Liver (tissue), 9 donors: ENCODE results near the gene NOS3. TPM values are rescaled to one million over a fixed set of nuclear protein-coding genes. Genes with fewer than 3 reads are reported as not detected.

Source experiments
- DNase-seq: peaks from one replicate; pipeline ENCODE4 v3.0.0-alpha.2; 2017; ENCODE audit warnings: low spot score
- H3K27ac ChIP-seq, 2 donors: one replicate each; pipeline ENCODE4 v1.7.0; 2013; ENCODE audit warnings: inconsistent platforms in 2 of 2, low read length in 2 of 2, control low read depth in 1 of 2, low read depth in 1 of 2, mild to moderate bottlenecking in 1 of 2
- H3K27me3 ChIP-seq, 4 donors: one replicate each; pipeline versions ENCODE4 v1.6.1 to v1.7.0; 2013; ENCODE audit warnings: low read length in 3 of 4, inconsistent platforms in 1 of 4, mild to moderate bottlenecking in 1 of 4, moderate library complexity in 1 of 4; ENCODE audit not compliant: control insufficient read depth in 4 of 4, insufficient read depth in 4 of 4
- H3K36me3 ChIP-seq, 4 donors: one replicate each; pipeline versions ENCODE4 v1.6.1 to v1.7.0; 2013; ENCODE audit warnings: low read length in 3 of 4, mild to moderate bottlenecking in 3 of 4, low read depth in 1 of 4, moderate library complexity in 1 of 4; ENCODE audit not compliant: control insufficient read depth in 4 of 4, insufficient read depth in 3 of 4
- H3K4me1 ChIP-seq, 4 donors: one replicate each; pipeline versions ENCODE4 v1.6.1 to v1.7.0; 2013; ENCODE audit warnings: low read length in 3 of 4, mild to moderate bottlenecking in 3 of 4, moderate library complexity in 1 of 4; ENCODE audit not compliant: control insufficient read depth in 4 of 4, insufficient read depth in 4 of 4
- H3K4me3 ChIP-seq, 3 donors: one replicate each; pipeline versions ENCODE4 v1.6.1 to v1.7.0; 2013; ENCODE audit warnings: low read length in 3 of 3, control low read depth in 1 of 3, low read depth in 1 of 3, mild to moderate bottlenecking in 1 of 3
- H3K9ac ChIP-seq, 2 donors: one replicate each; pipeline ENCODE4 v1.7.0; 2013; ENCODE audit warnings: low read length in 2 of 2, mild to moderate bottlenecking in 2 of 2, moderate library complexity in 2 of 2, control low read depth in 1 of 2, low read depth in 1 of 2
- H3K9me3 ChIP-seq, 4 donors: one replicate each; pipeline versions ENCODE4 v1.6.1 to v1.7.0; 2013; ENCODE audit warnings: low read length in 3 of 4; ENCODE audit not compliant: control insufficient read depth in 4 of 4
- EGR1 ChIP-seq, 2 donors: IDR thresholded peaks; 2 replicates each; pipeline ENCODE4 v1.6.1; 2016 to 2018; ENCODE audit warnings: antibody characterized with exemption in 2 of 2, low read depth in 2 of 2
- FOXA1 ChIP-seq: IDR thresholded peaks from 2 replicates; pipeline ENCODE4 v1.6.1; 2016; ENCODE audit warnings: antibody characterized with exemption
- FOXA2 ChIP-seq: IDR thresholded peaks from 2 replicates; pipeline ENCODE4 v1.6.1; 2016; ENCODE audit warnings: antibody characterized with exemption
- GABPA ChIP-seq, 2 donors: IDR thresholded peaks in 1 of 2; conservative IDR thresholded peaks in 1 of 2; 2 replicates each; pipeline ENCODE4 v1.6.1; 2016; ENCODE audit warnings: antibody characterized with exemption in 2 of 2, mild to moderate bottlenecking in 1 of 2, moderate library complexity in 1 of 2
- HNF4A ChIP-seq, 2 donors: conservative IDR thresholded peaks; 2 replicates each; pipeline ENCODE4 v1.6.1; 2016; ENCODE audit warnings: antibody characterized with exemption in 2 of 2, mild to moderate bottlenecking in 2 of 2
- HNF4G ChIP-seq: IDR thresholded peaks from 2 replicates; pipeline ENCODE4 v1.6.1; 2016; ENCODE audit warnings: antibody characterized with exemption
- JUND ChIP-seq, 2 donors: IDR thresholded peaks; 2 replicates each; pipeline ENCODE4 v1.6.1; 2016; ENCODE audit warnings: antibody characterized with exemption in 2 of 2
- MAX ChIP-seq: IDR thresholded peaks from 2 replicates; pipeline ENCODE4 v1.6.1; 2016; ENCODE audit warnings: antibody characterized with exemption
- NR2F2 ChIP-seq: IDR thresholded peaks from 2 replicates; pipeline ENCODE4 v1.6.1; 2016; ENCODE audit warnings: antibody characterized with exemption
- RAD21 ChIP-seq, 2 donors: IDR thresholded peaks; 2 replicates each; pipeline ENCODE4 v1.6.1; 2016; ENCODE audit warnings: antibody characterized with exemption in 2 of 2, mild to moderate bottlenecking in 2 of 2
- REST ChIP-seq: IDR thresholded peaks from 2 replicates; pipeline ENCODE4 v1.6.1; 2016; ENCODE audit warnings: antibody characterized with exemption, mild to moderate bottlenecking
- RXRA ChIP-seq, 2 donors: IDR thresholded peaks; 2 replicates each; pipeline ENCODE4 v1.6.1; 2017 to 2018; ENCODE audit warnings: antibody characterized with exemption in 2 of 2, mild to moderate bottlenecking in 1 of 2
- SP1 ChIP-seq: IDR thresholded peaks from 2 replicates; pipeline ENCODE4 v1.6.1; 2018; ENCODE audit warnings: antibody characterized with exemption, mild to moderate bottlenecking
- TAF1 ChIP-seq: conservative IDR thresholded peaks from 2 replicates; pipeline ENCODE4 v1.6.1; 2016; ENCODE audit warnings: antibody characterized with exemption, mild to moderate bottlenecking
- YY1 ChIP-seq: IDR thresholded peaks from 2 replicates; pipeline ENCODE4 v1.6.1; 2016; ENCODE audit warnings: antibody characterized with exemption, mild to moderate bottlenecking
- ZBTB33 ChIP-seq: IDR thresholded peaks from 2 replicates; pipeline ENCODE4 v1.6.1; 2016; ENCODE audit warnings: antibody characterized with exemption
- WGBS: extraction: QIAGEN DNeasy Blood & Tissue Kit; methylation state at CpG from one replicate; pipeline ENCODE4 v1.1.7; 2013; 5-methylcytosine and 5-hydroxymethylcytosine counted together
- polyA plus RNA-seq, 2 donors: library from polyadenylated mRNA; stranded (reverse) in 1 of 2; unstranded in 1 of 2; fragments of 200-250 nt in 1 of 2; fragments of >200 nt in 1 of 2; fragmentation: Nextera tagmentation in 1 of 2; extraction: Ambion mirVana in 1 of 2; gene quantifications; one replicate each; pipeline versions ENCODE4 v1.2.1 to v1.2.3, GENCODE V29; 2013 to 2015
- total RNA-seq, 2 donors: library from RNA; depleted of rRNA; stranded (reverse); fragments of >200 nt; gene quantifications; one replicate each; pipeline ENCODE4 v1.2.3, GENCODE V29; 2014
- TF ChIP-seq, protein P1 (sequence below): IDR thresholded peaks from 2 replicates; pipeline ENCODE4 v1.6.1; 2016; ENCODE audit warnings: antibody characterized with exemption
- TF ChIP-seq, protein P2 (sequence below): fragments of 150-350 bp; IDR thresholded peaks from 2 replicates; pipeline ENCODE4 v1.5.1; 2017; ENCODE audit warnings: improper control_type of control experiment, low read depth, low read length; ENCODE audit not compliant: missing input control
- donor health status: healthy.
- donor health status: healthy.
- donor health status: healthy.
- donor health status: healthy.
- donor health status: healthy.

Gene NOS3
- total and polyA plus RNA-seq, 4 donors, result 1.6 to 6.1 (median 5.1) TPM

GRCh38 chr7:151010037-151010306 lies 19.2 kb downstream of the NOS3 start:
- DNase-seq, result no peak
- Histone ChIP-seq H3K36me3 (no peaks in the 10 kb centered on the region), H3K27ac (no peak overlapping the region), H3K4me3 (no peak overlapping the region), H3K9ac (no peak overlapping the region), H3K9me3 (no peaks in the 10 kb centered on the region), H3K4me1 (peaks cover 2 to 32% (median 10%) of the 10 kb centered on the region in 4 donors), H3K27me3 (peaks cover 0 to 4% (median 0%) of the 10 kb centered on the region in 4 donors)
- TF ChIP-seq JUND (IDR thresholded peaks at IDR 0.05) (no peak), FOXA2 (no peak), SP1 (no peak), RXRA (IDR thresholded peaks at IDR 0.05) (no peak), EGR1 (IDR thresholded peaks at IDR 0.05; ENCODE audit: low read depth in 2 of 2) (no peak), YY1 (no peak), NR2F2 (no peak), FOXA1 (no peak), MAX (no peak), GABPA (IDR thresholded peaks at IDR 0.05 in 1 of 2, conservative IDR thresholded peaks at IDR 0.05 in 1 of 2) (no peak), ZBTB33 (no peak), REST (no peak), HNF4G (no peak), TAF1 (no peak), RAD21 (IDR thresholded peaks at IDR 0.05) (no peak), HNF4A (conservative IDR thresholded peaks at IDR 0.05) (no peak)
- TF ChIP-seq, protein P1, sequence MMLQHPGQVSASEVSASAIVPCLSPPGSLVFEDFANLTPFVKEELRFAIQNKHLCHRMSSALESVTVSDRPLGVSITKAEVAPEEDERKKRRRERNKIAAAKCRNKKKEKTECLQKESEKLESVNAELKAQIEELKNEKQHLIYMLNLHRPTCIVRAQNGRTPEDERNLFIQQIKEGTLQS, result no peak
- TF ChIP-seq, protein P2, sequence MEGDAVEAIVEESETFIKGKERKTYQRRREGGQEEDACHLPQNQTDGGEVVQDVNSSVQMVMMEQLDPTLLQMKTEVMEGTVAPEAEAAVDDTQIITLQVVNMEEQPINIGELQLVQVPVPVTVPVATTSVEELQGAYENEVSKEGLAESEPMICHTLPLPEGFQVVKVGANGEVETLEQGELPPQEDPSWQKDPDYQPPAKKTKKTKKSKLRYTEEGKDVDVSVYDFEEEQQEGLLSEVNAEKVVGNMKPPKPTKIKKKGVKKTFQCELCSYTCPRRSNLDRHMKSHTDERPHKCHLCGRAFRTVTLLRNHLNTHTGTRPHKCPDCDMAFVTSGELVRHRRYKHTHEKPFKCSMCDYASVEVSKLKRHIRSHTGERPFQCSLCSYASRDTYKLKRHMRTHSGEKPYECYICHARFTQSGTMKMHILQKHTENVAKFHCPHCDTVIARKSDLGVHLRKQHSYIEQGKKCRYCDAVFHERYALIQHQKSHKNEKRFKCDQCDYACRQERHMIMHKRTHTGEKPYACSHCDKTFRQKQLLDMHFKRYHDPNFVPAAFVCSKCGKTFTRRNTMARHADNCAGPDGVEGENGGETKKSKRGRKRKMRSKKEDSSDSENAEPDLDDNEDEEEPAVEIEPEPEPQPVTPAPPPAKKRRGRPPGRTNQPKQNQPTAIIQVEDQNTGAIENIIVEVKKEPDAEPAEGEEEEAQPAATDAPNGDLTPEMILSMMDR, result no peak
- WGBS, result 42% methylated on average over 7 of the region's 7 CpGs
